ENCODE data around the gene WDR38.

WDR38 gene

DNA sequence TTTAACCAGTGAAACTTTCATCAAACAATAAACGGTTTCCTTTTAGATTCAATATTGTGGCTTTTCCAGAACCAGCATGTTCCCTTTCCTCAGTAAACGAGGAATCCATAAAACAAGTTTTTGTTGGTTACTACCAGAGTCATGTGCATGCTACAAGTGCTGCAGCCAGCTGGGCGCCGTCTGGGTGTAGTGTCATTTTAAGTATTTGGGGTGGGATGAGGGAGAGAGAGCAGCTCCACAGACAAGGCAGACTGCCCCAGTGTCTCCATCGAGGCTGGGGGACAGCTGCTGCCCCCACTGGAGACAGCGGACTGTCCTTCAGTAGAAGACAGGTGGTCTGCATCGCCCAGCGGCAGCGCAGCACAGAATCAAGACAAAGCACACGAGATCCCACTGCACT lies 26.0 kb downstream of the WDR38 start:
- Histone ChIP-seq H3K4me3 (ENCODE audit: insufficient read length, low read depth) (no peak overlapping the region), H3K9ac (ENCODE audit: insufficient read length, low read depth) (no peak overlapping the region), H3K4me1 (ENCODE audit: insufficient read depth, insufficient read length) (peaks cover 18% of the 10 kb centered on the region), H3K36me3 (ENCODE audit: insufficient read depth, insufficient read length, low read length) (peaks cover 57% of the 10 kb centered on the region), H3K27me3 (ENCODE audit: insufficient read depth, insufficient read length) (no peaks in the 10 kb centered on the region), H3K9me3 (ENCODE audit: insufficient read depth, low read length) (no peaks in the 10 kb centered on the region)
- TF ChIP-seq ZNF274 (IDR thresholded peaks at IDR 0.05; ENCODE audit: low read depth, low read length) (no peak), SUZ12 (IDR thresholded peaks at IDR 0.05; ENCODE audit: extremely low read depth, insufficient read depth, insufficient read length) (no peak), YY1 (IDR thresholded peaks at IDR 0.05; ENCODE audit: insufficient read depth, insufficient read length) (no peak)
- DNase-seq (ENCODE audit: low read depth, low spot score): no peak

DNA sequence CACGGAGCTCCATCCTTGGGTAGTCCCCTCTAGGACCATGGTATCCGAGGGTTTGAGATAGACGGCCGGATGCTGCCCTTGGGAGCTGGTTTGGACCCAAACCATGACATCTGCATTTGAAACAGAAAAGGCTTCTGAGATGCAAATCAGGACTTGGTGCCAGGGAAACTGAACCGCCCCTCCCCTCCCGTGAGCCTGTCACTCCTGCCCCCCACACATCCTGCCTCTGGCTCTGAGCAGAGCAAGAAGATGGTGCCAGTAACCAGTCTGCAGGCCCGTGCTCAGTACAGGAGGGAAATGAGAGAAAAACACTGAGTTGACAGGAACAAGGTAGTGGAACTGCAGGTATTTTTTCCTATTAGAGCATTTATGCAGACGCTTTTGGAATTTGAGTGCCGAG lies 27.2 kb downstream of the WDR38 start:
- peak; percentile 87 for DNase-seq (ENCODE audit: low read depth, low spot score)
- H3K4me3 ChIP-seq (ENCODE audit: insufficient read length, low read depth): no peak overlapping the region
- H3K9ac ChIP-seq (ENCODE audit: insufficient read length, low read depth): no peak overlapping the region
- H3K36me3 ChIP-seq (ENCODE audit: insufficient read depth, insufficient read length, low read length): peaks cover 46% of the 10 kb centered on the region
- H3K27me3 ChIP-seq (ENCODE audit: insufficient read depth, insufficient read length): no peaks in the 10 kb centered on the region
- no peaks in the 10 kb centered on the region for H3K9me3 ChIP-seq (ENCODE audit: insufficient read depth, low read length)
- TF ChIP-seq SUZ12 (IDR thresholded peaks at IDR 0.05; ENCODE audit: extremely low read depth, insufficient read depth, insufficient read length): no peak
- peaks cover 19% of the 10 kb centered on the region for H3K4me1 ChIP-seq (ENCODE audit: insufficient read depth, insufficient read length)

DNA sequence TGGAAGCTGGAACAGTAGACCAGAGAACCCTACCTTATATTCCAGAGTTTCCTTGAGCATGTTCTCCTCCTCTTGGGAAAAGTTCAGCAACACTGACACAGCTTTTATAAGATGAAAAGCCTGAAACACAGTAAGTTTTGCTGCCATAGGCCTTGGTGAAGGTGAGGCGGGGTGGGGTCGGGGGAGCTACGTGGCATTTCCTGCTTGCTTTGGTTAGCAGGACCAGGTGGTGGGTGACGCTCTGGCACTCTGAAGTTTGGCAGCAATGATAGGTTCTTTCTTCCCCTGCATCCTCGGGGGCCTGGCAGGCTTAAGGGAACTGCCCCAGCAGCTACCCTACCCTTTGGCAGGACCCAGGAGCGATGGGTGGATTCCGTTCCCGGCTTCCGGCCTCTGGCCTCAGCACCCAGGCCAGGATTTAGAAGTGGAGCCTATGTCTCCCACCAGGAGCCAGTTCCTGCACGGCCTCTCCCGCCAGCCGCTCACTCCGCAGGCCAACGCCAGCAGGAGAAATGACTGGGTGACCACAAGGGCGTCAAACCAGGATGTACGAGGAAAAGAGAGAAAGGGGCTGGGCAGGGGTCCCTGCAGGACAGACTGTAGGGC lies 28.0 kb downstream of the WDR38 start:
- H3K27me3 ChIP-seq (ENCODE audit: insufficient read depth, insufficient read length): no peaks in the 10 kb centered on the region
- no peaks in the 10 kb centered on the region for H3K9me3 ChIP-seq (ENCODE audit: insufficient read depth, low read length)
- H3K4me1 ChIP-seq (ENCODE audit: insufficient read depth, insufficient read length): peaks cover 16% of the 10 kb centered on the region
- TF ChIP-seq SUZ12 (IDR thresholded peaks at IDR 0.05; ENCODE audit: extremely low read depth, insufficient read depth, insufficient read length) (no peak), ZNF274 (IDR thresholded peaks at IDR 0.05; ENCODE audit: low read depth, low read length) (no peak), YY1 (IDR thresholded peaks at IDR 0.05; ENCODE audit: insufficient read depth, insufficient read length) (no peak)
- H3K4me3 ChIP-seq (ENCODE audit: insufficient read length, low read depth): no peak overlapping the region
- H3K9ac ChIP-seq (ENCODE audit: insufficient read length, low read depth): no peak overlapping the region
- H3K36me3 ChIP-seq (ENCODE audit: insufficient read depth, insufficient read length, low read length): peaks cover 40% of the 10 kb centered on the region
- no peak for DNase-seq (ENCODE audit: low read depth, low spot score)

DNA sequence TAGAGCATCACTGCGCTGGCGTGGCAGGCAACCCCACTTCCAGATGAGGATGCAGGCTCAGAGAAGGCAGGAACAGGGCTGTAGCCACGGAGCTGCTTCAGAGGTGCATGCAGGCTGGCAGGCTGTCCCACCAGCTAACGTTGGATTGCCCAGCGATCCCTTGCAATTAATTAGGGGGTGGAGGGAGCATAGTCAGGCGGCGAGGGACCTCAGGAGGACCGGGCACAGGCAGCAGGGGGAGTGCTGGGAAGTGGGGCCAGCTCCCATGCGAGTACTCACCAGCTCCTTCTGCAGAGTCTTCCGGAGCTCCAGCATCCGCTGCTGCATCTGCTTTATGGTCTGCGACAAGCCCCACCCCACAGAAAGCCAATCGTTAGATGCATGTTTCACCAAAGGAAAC lies 29.0 kb downstream of the WDR38 start:
- H3K27me3 ChIP-seq (ENCODE audit: insufficient read depth, insufficient read length): no peaks in the 10 kb centered on the region
- peaks cover 19% of the 10 kb centered on the region for H3K4me1 ChIP-seq (ENCODE audit: insufficient read depth, insufficient read length)
- no peak for DNase-seq (ENCODE audit: low read depth, low spot score)
- TF ChIP-seq ZNF274 (IDR thresholded peaks at IDR 0.05; ENCODE audit: low read depth, low read length): no peak
- H3K9ac ChIP-seq (ENCODE audit: insufficient read length, low read depth): peak overlapping the region; percentile 1
- H3K36me3 ChIP-seq (ENCODE audit: insufficient read depth, insufficient read length, low read length): peaks cover 31% of the 10 kb centered on the region
- H3K9me3 ChIP-seq (ENCODE audit: insufficient read depth, low read length): no peaks in the 10 kb centered on the region
- no peak overlapping the region for H3K4me3 ChIP-seq (ENCODE audit: insufficient read length, low read depth)

DNA sequence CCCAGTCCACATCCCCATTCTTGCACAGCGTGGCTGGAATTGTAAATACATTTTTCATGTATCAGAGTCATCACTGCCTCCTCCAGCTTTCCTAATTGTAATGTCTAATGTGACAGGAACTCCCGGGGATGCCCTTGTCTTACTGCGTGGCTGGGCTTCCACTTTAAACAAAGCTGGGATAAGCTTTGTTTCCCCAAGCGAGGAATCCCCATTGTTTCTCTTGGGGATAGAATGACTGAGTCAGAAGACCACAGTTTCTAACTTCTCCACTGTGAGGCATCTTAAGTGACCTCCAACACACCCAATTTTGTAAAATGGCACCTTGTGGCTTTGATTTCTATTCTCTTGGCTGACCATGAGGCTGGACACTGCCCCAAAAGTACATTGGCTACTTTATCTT lies 31.1 kb downstream of the WDR38 start:
- Histone ChIP-seq H3K27me3 (ENCODE audit: insufficient read depth, insufficient read length) (no peaks in the 10 kb centered on the region), H3K4me3 (ENCODE audit: insufficient read length, low read depth) (no peak overlapping the region), H3K4me1 (ENCODE audit: insufficient read depth, insufficient read length) (peaks cover 17% of the 10 kb centered on the region), H3K36me3 (ENCODE audit: insufficient read depth, insufficient read length, low read length) (peaks cover 29% of the 10 kb centered on the region), H3K9me3 (ENCODE audit: insufficient read depth, low read length) (no peaks in the 10 kb centered on the region), H3K9ac (ENCODE audit: insufficient read length, low read depth) (no peak overlapping the region)
- no peak for TF ChIP-seq YY1 (IDR thresholded peaks at IDR 0.05; ENCODE audit: insufficient read depth, insufficient read length)
- no peak for TF ChIP-seq ZNF274 (IDR thresholded peaks at IDR 0.05; ENCODE audit: low read depth, low read length)
- TF ChIP-seq SUZ12 (IDR thresholded peaks at IDR 0.05; ENCODE audit: extremely low read depth, insufficient read depth, insufficient read length): no peak
- DNase-seq (ENCODE audit: low read depth, low spot score): no peak

DNA sequence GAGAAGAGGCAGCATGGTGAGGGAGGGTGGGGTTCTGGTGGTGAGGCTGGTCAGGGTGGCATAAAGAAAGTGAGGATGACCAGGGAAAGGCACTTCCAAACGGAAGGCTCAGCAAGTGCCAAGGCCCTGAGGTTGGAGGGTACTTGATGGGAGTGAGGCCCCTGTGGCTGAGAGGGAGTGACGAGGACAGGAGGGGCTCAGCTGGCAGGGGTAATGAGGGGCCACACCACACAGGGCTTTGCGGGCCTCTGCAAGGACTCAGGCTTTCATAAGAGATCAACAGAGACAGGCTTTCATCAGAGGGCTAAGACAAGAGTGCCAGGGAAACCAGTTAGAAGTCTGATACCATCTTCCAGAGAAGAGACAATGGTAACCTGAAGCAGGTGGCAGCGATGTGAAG lies 32.3 kb downstream of the WDR38 start:
- Histone ChIP-seq H3K9ac (ENCODE audit: insufficient read length, low read depth) (no peak overlapping the region), H3K4me1 (ENCODE audit: insufficient read depth, insufficient read length) (peaks cover 13% of the 10 kb centered on the region), H3K9me3 (ENCODE audit: insufficient read depth, low read length) (no peaks in the 10 kb centered on the region), H3K27me3 (ENCODE audit: insufficient read depth, insufficient read length) (no peaks in the 10 kb centered on the region), H3K36me3 (ENCODE audit: insufficient read depth, insufficient read length, low read length) (peaks cover 37% of the 10 kb centered on the region), H3K4me3 (ENCODE audit: insufficient read length, low read depth) (no peak overlapping the region)
- TF ChIP-seq ZNF274 (IDR thresholded peaks at IDR 0.05; ENCODE audit: low read depth, low read length): no peak
- no peak for TF ChIP-seq SUZ12 (IDR thresholded peaks at IDR 0.05; ENCODE audit: extremely low read depth, insufficient read depth, insufficient read length)
- TF ChIP-seq YY1 (IDR thresholded peaks at IDR 0.05; ENCODE audit: insufficient read depth, insufficient read length): no peak
- DNase-seq (ENCODE audit: low read depth, low spot score): no peak

DNA sequence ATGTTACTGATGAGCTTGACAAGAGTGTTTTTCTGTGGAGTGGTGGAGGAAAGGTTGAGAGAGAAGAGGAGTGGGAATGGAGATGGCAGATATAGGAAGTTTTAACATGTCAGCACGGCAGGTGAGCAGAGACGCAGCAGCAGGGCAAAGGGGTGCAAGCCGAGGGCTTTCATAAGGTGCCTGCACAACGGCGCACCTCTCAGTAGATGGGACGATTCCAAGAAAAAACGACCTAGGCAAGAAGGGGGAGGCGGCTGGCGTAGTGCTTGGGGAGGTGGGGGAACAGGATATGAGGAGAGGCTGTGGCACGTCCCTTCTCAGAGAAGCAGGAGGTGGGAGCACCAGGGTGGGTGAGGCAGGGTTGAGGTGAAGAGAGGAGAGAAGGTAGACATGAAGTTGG lies 33.2 kb downstream of the WDR38 start:
- H3K27me3 ChIP-seq (ENCODE audit: insufficient read depth, insufficient read length): no peaks in the 10 kb centered on the region
- peaks cover 7% of the 10 kb centered on the region for H3K4me1 ChIP-seq (ENCODE audit: insufficient read depth, insufficient read length)
- no peak for DNase-seq (ENCODE audit: low read depth, low spot score)
- TF ChIP-seq YY1 (IDR thresholded peaks at IDR 0.05; ENCODE audit: insufficient read depth, insufficient read length) (no peak), SUZ12 (IDR thresholded peaks at IDR 0.05; ENCODE audit: extremely low read depth, insufficient read depth, insufficient read length) (no peak), ZNF274 (IDR thresholded peaks at IDR 0.05; ENCODE audit: low read depth, low read length) (no peak)
- peaks cover 39% of the 10 kb centered on the region for H3K36me3 ChIP-seq (ENCODE audit: insufficient read depth, insufficient read length, low read length)
- H3K9me3 ChIP-seq (ENCODE audit: insufficient read depth, low read length): no peaks in the 10 kb centered on the region
- H3K9ac ChIP-seq (ENCODE audit: insufficient read length, low read depth): no peak overlapping the region
- no peak overlapping the region for H3K4me3 ChIP-seq (ENCODE audit: insufficient read length, low read depth)
